Testis (tissue), 3 donors: Measurements from ENCODE around the gene CTNNA2. TPM values are rescaled to one million over a fixed set of nuclear protein-coding genes. Genes with fewer than 3 reads are reported as not detected.
"Not testable (repeated sequence)": the region's sequence is repeated elsewhere in the genome, so short reads cannot be mapped to it uniquely, and the experiment has no call there.

Experiments used
- DNase-seq: peaks from one replicate; pipeline ENCODE4 v3.0.0-alpha.2; 2019
- H3K27ac ChIP-seq, 2 donors: fragments of 200-600 bp; sonication (generic); one replicate each; pipeline ENCODE4 v1.5.1; 2019
- H3K27me3 ChIP-seq: fragments of 200-600 bp; sonication (generic); one replicate; pipeline ENCODE4 v1.5.1; 2019
- H3K36me3 ChIP-seq: fragments of 200-600 bp; sonication (generic); one replicate; pipeline ENCODE4 v1.5.1; 2017; ENCODE audit warnings: low read depth; ENCODE audit errors: missing control alignments
- H3K4me1 ChIP-seq: fragments of 200-600 bp; sonication (generic); one replicate; pipeline ENCODE4 v1.5.1; 2019
- H3K4me3 ChIP-seq, 2 donors: fragments of 200-600 bp; sonication (generic); one replicate each; pipeline ENCODE4 v1.5.1; 2017 to 2019
- H3K9me3 ChIP-seq: fragments of 200-600 bp; sonication (generic); one replicate; pipeline ENCODE4 v1.5.1; 2017
- CTCF ChIP-seq, 3 experiments: fragments of 450-650 bp in 2 of 3; fragments of 200-600 bp in 1 of 3; sonication (generic) in 1 of 3; IDR thresholded peaks; one replicate each; pipeline ENCODE4 v1.5.1; 2016 to 2019; ENCODE audit warnings: antibody characterized with exemption in 3 of 3, mild to moderate bottlenecking in 2 of 3, moderate library complexity in 1 of 3
- POLR2A ChIP-seq: fragments of 450-650 bp; IDR thresholded peaks from one replicate; pipeline ENCODE4 v1.6.1; 2017; ENCODE audit warnings: antibody characterized with exemption, mild to moderate bottlenecking, moderate library complexity
- WGBS, 2 donors: methylation state at CpG; one replicate each; pipeline ENCODE4 v1.1.5; 2018; 5-methylcytosine and 5-hydroxymethylcytosine counted together
- intact Hi-C: fragments of 100-400 bp; cut with DNase I; formaldehyde crosslinking; loops from one replicate; pipeline ENCODE4 v1.15.1; 2023; ENCODE audit warnings: low total_unique reads
- polyA plus RNA-seq: library from polyadenylated mRNA; stranded (reverse); fragments of 350-450 nt; fragmentation: Illumina TruSeq; extraction: RNeasy Lipid Tissue Mini Kit (QIAGEN cat#74804); gene quantifications from one replicate; pipeline ENCODE4 v1.2.3, GENCODE V29; 2014; ENCODE audit warnings: low read depth, low replicate concordance; ENCODE audit not compliant: insufficient read depth
- total RNA-seq, 2 donors: library from RNA; depleted of rRNA; stranded (reverse); fragments of >200 nt; gene quantifications; one replicate each; pipeline ENCODE4 v1.2.3, GENCODE V29; 2016

CTNNA2 gene
- total and polyA plus RNA-seq, 3 donors from 2014 or later = 36.8 to 44.5 (median 43.4) TPM

- no peak for TF ChIP-seq CTCF (IDR thresholded peaks at IDR 0.05)
- TF ChIP-seq POLR2A = no peak
- no peaks in the 10 kb centered on the region for H3K27me3 ChIP-seq
- DNase-seq = no peak
- no peaks in the 10 kb centered on the region for H3K4me1 ChIP-seq
- H3K36me3 ChIP-seq = no peaks in the 10 kb centered on the region
- 71 to 78% methylated on average over 1 of the region's 1 CpG for WGBS, 2 donors
- H3K9me3 ChIP-seq = no peaks in the 10 kb centered on the region
- H3K27ac ChIP-seq = no peak overlapping the region
- H3K4me3 ChIP-seq = no peak overlapping the region
- intact Hi-C loops = no loop called here
These were observed 622.1 kb downstream of the CTNNA2 start for GRCh38 chr2:80135001-80135400.

- Histone ChIP-seq H3K36me3 (no peaks in the 10 kb centered on the region), H3K9me3 (no peaks in the 10 kb centered on the region), H3K27me3 (no peaks in the 10 kb centered on the region), H3K4me3 (no peak overlapping the region), H3K27ac (no peak overlapping the region), H3K4me1 (no peaks in the 10 kb centered on the region)
- 93% methylated on average over 1 of the region's 1 CpG for WGBS, 2 donors
- intact Hi-C loops = no loop called here
- TF ChIP-seq CTCF (IDR thresholded peaks at IDR 0.05) = no peak
- TF ChIP-seq POLR2A = no peak
- DNase-seq = no peak
These were observed 623.5 kb downstream of the CTNNA2 start for GRCh38 chr2:80136338-80136737.

- Histone ChIP-seq H3K4me1 (no peaks in the 10 kb centered on the region), H3K4me3 (no peak overlapping the region), H3K9me3 (no peaks in the 10 kb centered on the region), H3K27me3 (no peaks in the 10 kb centered on the region), H3K36me3 (no peaks in the 10 kb centered on the region), H3K27ac (no peak overlapping the region)
- WGBS, 2 donors = 59 to 64% methylated on average over 4 of the region's 4 CpGs
- intact Hi-C loops = no loop called here
- no peak for DNase-seq
- TF ChIP-seq POLR2A = no peak
- TF ChIP-seq CTCF (IDR thresholded peaks at IDR 0.05) = no peak
These were observed 626.1 kb downstream of the CTNNA2 start for GRCh38 chr2:80139001-80139400.

- no peaks in the 10 kb centered on the region for H3K4me1 ChIP-seq
- intact Hi-C loops = no loop called here
- H3K27ac ChIP-seq = no peak overlapping the region
- no peaks in the 10 kb centered on the region for H3K9me3 ChIP-seq
- TF ChIP-seq POLR2A = no peak
- no peaks in the 10 kb centered on the region for H3K36me3 ChIP-seq
- no peaks in the 10 kb centered on the region for H3K27me3 ChIP-seq
- WGBS, 2 donors = 90 to 91% methylated on average over 4 of the region's 4 CpGs
- no peak overlapping the region for H3K4me3 ChIP-seq
- DNase-seq = no peak
These were observed 628.3 kb downstream of the CTNNA2 start for GRCh38 chr2:80141007-80141726.

GRCh38 chr2:80145499-80145898, 632.6 kb downstream of the CTNNA2 start:
- Histone ChIP-seq H3K27ac (no peak overlapping the region), H3K4me1 (no peaks in the 10 kb centered on the region), H3K4me3 (no peak overlapping the region), H3K27me3 (no peaks in the 10 kb centered on the region), H3K36me3 (no peaks in the 10 kb centered on the region), H3K9me3 (no peaks in the 10 kb centered on the region)
- TF ChIP-seq POLR2A (no peak), CTCF (IDR thresholded peaks at IDR 0.05) (no peak)
- DNase-seq = no peak
- intact Hi-C loops = no loop called here
- 95 to 97% methylated on average over 4 of the region's 4 CpGs for WGBS, 2 donors

GRCh38 chr2:80146757-80147156, 633.9 kb downstream of the CTNNA2 start:
- H3K36me3 ChIP-seq, H3K4me1 ChIP-seq, H3K27ac ChIP-seq, H3K27me3 ChIP-seq, DNase-seq, H3K9me3 ChIP-seq, intact Hi-C loops, H3K4me3 ChIP-seq: not testable (repeated sequence)
- WGBS, 2 donors = 93 to 97% methylated on average over 5 of the region's 5 CpGs
